Skeletal muscle satellite cell (primary cell): ENCODE measurements around the gene PDHX.
A peak's percentile ranks its signal among the peaks of the same experiment; 100 is the strongest.

Experiments used
- H3K27me3 ChIP-seq: 2 replicates; pipeline ENCODE4 v1.7.0; 2013; ENCODE audit warnings: low read length; ENCODE audit not compliant: control insufficient read depth, insufficient read depth
- H3K36me3 ChIP-seq: 2 replicates; pipeline ENCODE4 v1.7.0; 2013; ENCODE audit warnings: mild to moderate bottlenecking, control low read depth, low read length; ENCODE audit not compliant: insufficient read depth
- H3K4me1 ChIP-seq: 2 replicates; pipeline ENCODE4 v1.7.0; 2013; ENCODE audit warnings: low read length; ENCODE audit not compliant: control insufficient read depth, insufficient read depth
- H3K4me2 ChIP-seq: 2 replicates; pipeline ENCODE4 v1.7.0; 2013; ENCODE audit warnings: mild to moderate bottlenecking, low read length
- H3K4me3 ChIP-seq: 2 replicates; pipeline ENCODE4 v1.7.0; 2013; ENCODE audit warnings: low read length
- H3K9ac ChIP-seq: 2 replicates; pipeline ENCODE4 v1.7.0; 2013; ENCODE audit warnings: mild to moderate bottlenecking, low read depth, low read length, moderate library complexity
- H3K9me3 ChIP-seq: replicated peaks from 2 replicates; pipeline ENCODE4 v1.7.0; 2013; ENCODE audit warnings: mild to moderate bottlenecking, control low read depth, low read length

The PDHX gene

GRCh38 chr11:34978236-34979191 is 62.1 kb downstream of the PDHX start:
- Histone ChIP-seq H3K36me3 (peaks cover 12% of the 10 kb centered on the region), H3K4me3 (no peak overlapping the region)

DNA sequence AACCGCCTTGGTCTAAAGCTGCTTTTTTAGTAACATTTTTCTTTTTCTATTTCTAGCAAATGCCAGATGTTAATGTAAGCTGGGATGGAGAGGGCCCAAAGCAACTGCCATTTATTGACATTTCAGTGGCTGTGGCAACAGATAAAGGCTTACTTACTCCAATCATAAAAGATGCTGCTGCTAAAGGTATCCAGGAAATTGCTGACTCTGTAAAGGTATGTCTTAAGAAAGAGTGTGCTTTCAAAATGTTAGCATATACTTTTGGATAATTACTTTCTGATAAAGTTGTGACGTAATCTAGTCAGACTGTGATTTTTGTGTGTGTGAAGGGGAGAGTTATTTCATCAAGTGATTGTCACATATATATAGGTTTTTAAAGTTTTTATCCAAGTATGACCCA is 68.1 kb downstream of the PDHX start:
- no peaks in the 10 kb centered on the region for H3K27me3 ChIP-seq
- peaks cover 15% of the 10 kb centered on the region for H3K4me1 ChIP-seq

More at GRCh38 chr11:34978236-34979191, 62.1 kb downstream of the PDHX start:
- Histone ChIP-seq H3K9me3 (no peaks in the 10 kb centered on the region), H3K9ac (peak overlapping the region; percentile 73), H3K4me1 (peaks cover 41% of the 10 kb centered on the region), H3K27me3 (no peaks in the 10 kb centered on the region), H3K4me2 (peak overlapping the region; percentile 72)

DNA sequence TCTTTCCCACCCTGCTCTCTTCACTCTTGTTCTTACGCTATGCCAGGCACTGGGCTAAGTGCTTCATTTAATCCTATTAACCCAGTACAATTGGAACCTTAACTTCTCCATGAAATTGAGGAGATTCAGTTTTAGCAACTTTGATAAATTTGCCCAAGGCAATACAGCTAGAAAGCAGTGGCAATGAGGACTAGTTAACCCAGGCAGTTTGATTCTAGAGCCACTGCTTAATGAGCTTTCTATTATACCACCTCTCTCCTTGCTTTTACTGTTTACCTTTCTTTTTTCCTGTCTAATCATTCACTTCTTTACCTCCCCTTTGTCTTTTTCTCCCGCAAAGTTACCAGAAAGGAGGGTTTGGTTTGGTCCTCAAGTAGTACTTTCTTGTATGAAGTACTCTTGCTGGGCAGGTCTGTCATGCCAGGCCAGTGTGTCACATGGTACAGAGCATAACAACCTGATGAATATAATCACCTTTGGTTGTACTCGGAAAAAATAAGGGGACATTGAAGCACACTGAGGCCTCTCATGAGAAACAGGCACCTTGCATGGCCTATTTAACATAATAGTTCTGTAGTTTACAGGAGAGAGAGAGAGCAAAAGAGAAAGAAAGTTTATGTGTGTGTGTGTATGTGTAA is 70.6 kb downstream of the PDHX start:
- Histone ChIP-seq H3K4me3 (no peak overlapping the region), H3K4me1 (peaks cover 15% of the 10 kb centered on the region), H3K36me3 (peaks cover 20% of the 10 kb centered on the region), H3K9ac (no peak overlapping the region), H3K27me3 (no peaks in the 10 kb centered on the region), H3K4me2 (no peak overlapping the region), H3K9me3 (no peaks in the 10 kb centered on the region)

More for the DNA sequence above, 68.1 kb downstream of the PDHX start:
- no peak overlapping the region for H3K9ac ChIP-seq
- no peak overlapping the region for H3K4me3 ChIP-seq
- H3K9me3 ChIP-seq: no peaks in the 10 kb centered on the region
- H3K4me2 ChIP-seq: no peak overlapping the region
- H3K36me3 ChIP-seq: peaks cover 24% of the 10 kb centered on the region

GRCh38 chr11:34987617-34988016 is 71.2 kb downstream of the PDHX start:
- Histone ChIP-seq H3K4me3 (no peak overlapping the region), H3K27me3 (no peaks in the 10 kb centered on the region), H3K4me2 (no peak overlapping the region), H3K9ac (no peak overlapping the region), H3K36me3 (peaks cover 20% of the 10 kb centered on the region), H3K4me1 (peaks cover 15% of the 10 kb centered on the region), H3K9me3 (no peaks in the 10 kb centered on the region)

GRCh38 chr11:34988294-34989255 is 72.2 kb downstream of the PDHX start:
- peak overlapping the region; percentile 39 for H3K4me2 ChIP-seq
- no peak overlapping the region for H3K9ac ChIP-seq
- H3K27me3 ChIP-seq: no peaks in the 10 kb centered on the region
- no peaks in the 10 kb centered on the region for H3K9me3 ChIP-seq
- peaks cover 20% of the 10 kb centered on the region for H3K36me3 ChIP-seq
- H3K4me3 ChIP-seq: no peak overlapping the region
- H3K4me1 ChIP-seq: peaks cover 15% of the 10 kb centered on the region

DNA sequence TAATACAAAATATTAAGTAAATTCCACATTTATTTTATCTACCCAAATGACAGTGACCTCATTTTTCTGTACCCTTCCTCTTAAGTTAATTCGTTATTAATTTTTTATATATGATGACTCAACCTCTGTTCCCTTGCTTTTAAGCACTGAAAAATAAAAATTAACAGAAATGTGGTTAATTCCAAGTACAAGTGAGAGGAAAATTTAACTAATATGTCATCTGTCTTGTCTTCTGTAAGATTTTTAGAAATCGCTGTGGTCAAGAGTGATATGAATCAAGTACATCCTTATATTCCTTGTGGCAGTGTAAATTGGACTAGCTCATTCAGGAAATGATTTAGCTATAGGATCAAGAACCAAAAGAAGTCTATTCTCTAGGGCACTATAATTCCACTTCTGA is 74.5 kb downstream of the PDHX start:
- H3K4me2 ChIP-seq: no peak overlapping the region
- no peaks in the 10 kb centered on the region for H3K9me3 ChIP-seq
- H3K9ac ChIP-seq: no peak overlapping the region
- H3K4me3 ChIP-seq: no peak overlapping the region
- peaks cover 15% of the 10 kb centered on the region for H3K4me1 ChIP-seq
- H3K36me3 ChIP-seq: peaks cover 7% of the 10 kb centered on the region
- no peaks in the 10 kb centered on the region for H3K27me3 ChIP-seq

DNA sequence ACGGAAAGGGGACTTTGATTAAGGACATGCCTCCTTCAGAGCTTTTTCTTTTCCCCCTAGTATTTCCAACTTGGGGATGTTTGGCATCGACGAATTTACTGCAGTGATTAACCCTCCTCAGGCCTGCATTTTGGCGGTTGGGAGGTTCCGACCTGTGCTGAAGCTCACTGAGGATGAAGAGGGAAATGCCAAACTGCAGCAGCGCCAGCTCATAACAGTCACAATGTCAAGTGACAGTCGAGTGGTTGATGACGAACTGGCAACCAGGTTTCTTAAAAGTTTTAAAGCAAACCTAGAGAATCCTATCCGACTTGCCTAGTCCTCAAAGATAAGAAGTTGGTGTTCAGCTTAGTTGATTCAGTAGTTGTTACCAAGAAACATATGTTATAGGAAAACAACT is 78.4 kb downstream of the PDHX start:
- no peak overlapping the region for H3K9ac ChIP-seq
- no peaks in the 10 kb centered on the region for H3K27me3 ChIP-seq

DNA sequence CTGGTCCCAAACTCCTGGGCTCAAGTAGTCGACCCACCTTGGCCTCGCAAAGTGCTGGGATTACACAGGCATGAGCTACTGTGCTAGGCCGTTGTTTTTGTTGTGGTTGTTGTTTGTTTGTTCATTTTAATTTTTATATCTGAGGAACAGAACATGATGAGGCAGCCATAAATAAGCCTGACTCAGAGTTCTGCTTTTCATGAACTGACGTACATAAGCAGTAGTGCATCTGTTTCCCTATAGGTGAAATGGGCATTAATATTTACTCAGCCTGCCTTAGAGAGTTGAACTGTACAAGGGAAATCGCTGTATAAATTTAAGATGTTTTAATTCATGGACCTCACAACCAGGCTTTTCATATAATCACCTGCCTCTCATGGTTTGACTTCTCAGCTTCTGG is 80.5 kb downstream of the PDHX start:
- H3K9me3 ChIP-seq: no peaks in the 10 kb centered on the region

More for the DNA sequence above, 78.4 kb downstream of the PDHX start:
- Histone ChIP-seq H3K36me3 (peaks cover 3% of the 10 kb centered on the region), H3K9me3 (no peaks in the 10 kb centered on the region), H3K4me1 (peaks cover 7% of the 10 kb centered on the region), H3K4me3 (no peak overlapping the region), H3K4me2 (no peak overlapping the region)

DNA sequence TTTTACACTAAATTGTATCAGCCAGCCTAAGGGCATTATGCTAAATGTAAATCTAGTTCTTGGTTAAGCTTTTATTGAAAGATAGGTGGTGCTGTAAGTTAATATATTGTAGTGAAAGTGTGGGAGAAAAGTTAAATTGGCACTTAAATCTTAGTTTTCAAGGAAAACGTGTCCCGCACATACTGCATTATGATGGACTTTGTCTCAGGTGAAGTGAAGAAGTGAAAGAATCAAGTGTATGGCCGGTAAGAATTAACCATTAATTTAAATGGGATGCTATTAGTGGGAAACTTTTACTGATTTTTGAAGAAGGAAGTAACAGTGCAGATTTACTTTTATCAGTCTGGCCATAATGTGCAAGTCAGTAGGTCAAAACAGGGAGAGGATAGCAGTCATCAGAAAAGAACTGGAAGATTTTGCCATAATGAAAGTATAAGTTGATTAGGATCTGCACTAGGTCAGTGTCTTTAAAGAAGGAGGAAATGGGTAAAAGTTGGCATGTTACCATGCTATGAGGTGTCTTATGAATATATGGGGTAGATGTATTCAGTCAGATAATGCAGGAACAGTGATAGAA is 81.6 kb downstream of the PDHX start:
- Histone ChIP-seq H3K36me3 (peaks cover 3% of the 10 kb centered on the region), H3K4me2 (peak overlapping the region; percentile 23), H3K4me1 (peaks cover 8% of the 10 kb centered on the region), H3K9me3 (no peaks in the 10 kb centered on the region), H3K4me3 (no peak overlapping the region), H3K9ac (no peak overlapping the region), H3K27me3 (no peaks in the 10 kb centered on the region)

More for the DNA sequence above, 80.5 kb downstream of the PDHX start:
- no peak overlapping the region for H3K4me2 ChIP-seq
- H3K36me3 ChIP-seq: peaks cover 3% of the 10 kb centered on the region
- H3K4me3 ChIP-seq: no peak overlapping the region
- no peak overlapping the region for H3K9ac ChIP-seq
- no peaks in the 10 kb centered on the region for H3K27me3 ChIP-seq
- H3K4me1 ChIP-seq: peaks cover 7% of the 10 kb centered on the region

DNA sequence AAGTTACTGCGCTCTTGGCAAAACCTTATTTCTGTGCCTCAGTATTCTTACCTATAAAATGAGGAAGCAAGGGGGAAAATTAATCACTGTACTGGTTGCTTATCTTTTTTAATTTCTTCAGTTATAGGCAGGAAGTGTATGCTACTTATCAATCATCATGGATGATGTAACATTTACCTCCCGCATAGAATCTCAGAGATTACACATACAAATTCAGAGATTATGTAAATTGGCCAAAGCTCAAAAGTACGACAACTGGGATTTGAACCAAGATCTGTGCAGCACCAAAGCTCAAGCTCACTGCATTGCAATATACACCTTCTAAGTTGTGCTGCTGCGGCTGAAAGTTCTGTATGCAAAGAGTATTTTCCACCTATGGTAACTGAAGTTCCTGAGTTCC is 83.0 kb downstream of the PDHX start:
- Histone ChIP-seq H3K4me3 (no peak overlapping the region), H3K4me1 (peaks cover 19% of the 10 kb centered on the region), H3K9me3 (no peaks in the 10 kb centered on the region), H3K27me3 (no peaks in the 10 kb centered on the region), H3K4me2 (no peak overlapping the region), H3K9ac (no peak overlapping the region), H3K36me3 (no peaks in the 10 kb centered on the region)
